ENCODE results near the gene PRDM15.

The PRDM15 gene, protein sequence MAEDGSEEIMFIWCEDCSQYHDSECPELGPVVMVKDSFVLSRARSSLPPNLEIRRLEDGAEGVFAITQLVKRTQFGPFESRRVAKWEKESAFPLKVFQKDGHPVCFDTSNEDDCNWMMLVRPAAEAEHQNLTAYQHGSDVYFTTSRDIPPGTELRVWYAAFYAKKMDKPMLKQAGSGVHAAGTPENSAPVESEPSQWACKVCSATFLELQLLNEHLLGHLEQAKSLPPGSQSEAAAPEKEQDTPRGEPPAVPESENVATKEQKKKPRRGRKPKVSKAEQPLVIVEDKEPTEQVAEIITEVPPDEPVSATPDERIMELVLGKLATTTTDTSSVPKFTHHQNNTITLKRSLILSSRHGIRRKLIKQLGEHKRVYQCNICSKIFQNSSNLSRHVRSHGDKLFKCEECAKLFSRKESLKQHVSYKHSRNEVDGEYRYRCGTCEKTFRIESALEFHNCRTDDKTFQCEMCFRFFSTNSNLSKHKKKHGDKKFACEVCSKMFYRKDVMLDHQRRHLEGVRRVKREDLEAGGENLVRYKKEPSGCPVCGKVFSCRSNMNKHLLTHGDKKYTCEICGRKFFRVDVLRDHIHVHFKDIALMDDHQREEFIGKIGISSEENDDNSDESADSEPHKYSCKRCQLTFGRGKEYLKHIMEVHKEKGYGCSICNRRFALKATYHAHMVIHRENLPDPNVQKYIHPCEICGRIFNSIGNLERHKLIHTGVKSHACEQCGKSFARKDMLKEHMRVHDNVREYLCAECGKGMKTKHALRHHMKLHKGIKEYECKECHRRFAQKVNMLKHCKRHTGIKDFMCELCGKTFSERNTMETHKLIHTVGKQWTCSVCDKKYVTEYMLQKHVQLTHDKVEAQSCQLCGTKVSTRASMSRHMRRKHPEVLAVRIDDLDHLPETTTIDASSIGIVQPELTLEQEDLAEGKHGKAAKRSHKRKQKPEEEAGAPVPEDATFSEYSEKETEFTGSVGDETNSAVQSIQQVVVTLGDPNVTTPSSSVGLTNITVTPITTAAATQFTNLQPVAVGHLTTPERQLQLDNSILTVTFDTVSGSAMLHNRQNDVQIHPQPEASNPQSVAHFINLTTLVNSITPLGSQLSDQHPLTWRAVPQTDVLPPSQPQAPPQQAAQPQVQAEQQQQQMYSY
- long read RNA-seq, donor 1 = 0 reads
- long read RNA-seq, donor 2 = 0 reads
- long read RNA-seq, donor 3 = 0 reads
- long read RNA-seq, donor 4 = 0 reads
- long read RNA-seq, donor 5, full-length matches to known transcripts = 1 of 1 reads
- long read RNA-seq, donor 5, partial matches to known transcripts = 0 of 1 reads
- long read RNA-seq, donor 5, other reads (novel, unspliced or antisense) = 0 of 1 reads
- long read RNA-seq, donor 6 = 0 reads
- long read RNA-seq, donor 7, partial matches to known transcripts = 0 of 1 reads
- long read RNA-seq, donor 7, other reads (novel, unspliced or antisense) = 0 of 1 reads
- long read RNA-seq, donor 8, full-length matches to known transcripts = 1 of 1 reads
- long read RNA-seq, donor 8, partial matches to known transcripts = 0 of 1 reads
- long read RNA-seq, donor 8, other reads (novel, unspliced or antisense) = 0 of 1 reads

DNA sequence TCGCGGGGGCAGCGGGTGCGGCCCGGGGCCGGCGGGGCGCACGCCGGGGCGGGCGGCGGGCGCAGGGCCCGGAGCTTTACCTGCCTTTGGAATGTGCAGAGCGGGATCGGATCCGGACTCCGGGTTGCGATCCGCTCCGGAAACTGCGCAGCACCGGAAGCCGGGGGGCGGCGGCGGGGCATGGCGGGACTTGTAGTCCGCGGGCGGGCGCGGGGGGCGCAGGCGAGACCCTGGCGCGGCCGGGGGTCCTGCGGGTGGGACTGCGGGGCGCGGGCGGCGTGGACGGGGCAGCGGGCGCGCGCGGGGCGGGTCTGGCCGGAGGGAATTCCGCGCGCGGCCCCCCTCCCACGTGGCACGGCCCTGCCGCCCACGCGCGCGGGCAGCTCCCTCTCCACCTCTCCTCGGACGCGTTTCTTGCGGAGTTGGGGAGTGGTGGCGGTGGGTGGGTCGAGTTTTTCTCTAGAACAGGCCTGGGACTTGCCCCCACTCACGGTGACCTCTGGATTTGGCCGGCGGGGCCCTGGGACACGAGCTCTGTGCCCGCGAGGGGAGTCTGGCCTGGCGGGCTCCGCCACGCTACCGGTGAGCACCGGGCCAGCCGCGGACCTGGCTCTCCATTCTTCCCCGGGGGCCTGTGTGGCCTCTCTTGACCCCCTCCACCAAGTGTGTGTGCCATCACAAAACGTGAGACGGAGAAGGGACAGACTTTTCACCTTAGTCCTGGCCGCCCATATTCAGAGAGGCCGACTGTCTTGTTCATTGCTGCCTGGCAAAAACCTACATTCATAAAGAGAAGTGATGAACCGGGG, at the start of gene PRDM15:
Gene PRDM15 (minus strand): TSS at position 155 of the 809 bp plus-strand sequence. CDS start 18,981 bp downstream, outside the sequence.
- peak; percentile 90 for DNase-seq

DNA sequence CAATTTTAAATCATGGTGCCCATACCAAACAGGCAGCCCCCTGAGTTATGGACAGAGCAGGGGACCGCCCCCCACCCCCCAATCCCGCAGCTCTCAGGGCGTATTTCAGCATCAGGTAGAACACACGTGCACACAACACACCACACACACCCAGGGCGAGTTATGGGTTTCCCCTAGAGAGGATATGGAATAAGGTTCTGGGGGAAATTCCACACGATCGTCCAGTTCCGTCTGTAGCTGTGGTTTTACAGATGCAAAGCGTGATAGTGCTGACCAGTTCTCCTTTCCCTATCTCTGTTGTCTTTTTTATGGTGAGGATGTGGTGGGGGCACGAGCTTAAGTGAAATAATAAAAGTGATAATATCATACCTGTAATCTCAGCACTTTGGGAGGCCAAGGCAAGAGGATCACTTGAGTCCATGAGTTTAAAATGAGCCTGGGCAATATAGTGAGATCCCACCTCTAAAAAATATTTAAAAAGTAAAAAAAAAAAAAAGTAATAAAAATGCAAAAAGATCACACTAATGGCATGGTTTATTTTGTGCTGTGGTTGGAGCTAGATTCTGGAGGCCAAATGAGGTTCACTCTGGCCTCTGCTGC, 49.6 kb upstream of the PRDM15 start:
- no peak for DNase-seq

DNA sequence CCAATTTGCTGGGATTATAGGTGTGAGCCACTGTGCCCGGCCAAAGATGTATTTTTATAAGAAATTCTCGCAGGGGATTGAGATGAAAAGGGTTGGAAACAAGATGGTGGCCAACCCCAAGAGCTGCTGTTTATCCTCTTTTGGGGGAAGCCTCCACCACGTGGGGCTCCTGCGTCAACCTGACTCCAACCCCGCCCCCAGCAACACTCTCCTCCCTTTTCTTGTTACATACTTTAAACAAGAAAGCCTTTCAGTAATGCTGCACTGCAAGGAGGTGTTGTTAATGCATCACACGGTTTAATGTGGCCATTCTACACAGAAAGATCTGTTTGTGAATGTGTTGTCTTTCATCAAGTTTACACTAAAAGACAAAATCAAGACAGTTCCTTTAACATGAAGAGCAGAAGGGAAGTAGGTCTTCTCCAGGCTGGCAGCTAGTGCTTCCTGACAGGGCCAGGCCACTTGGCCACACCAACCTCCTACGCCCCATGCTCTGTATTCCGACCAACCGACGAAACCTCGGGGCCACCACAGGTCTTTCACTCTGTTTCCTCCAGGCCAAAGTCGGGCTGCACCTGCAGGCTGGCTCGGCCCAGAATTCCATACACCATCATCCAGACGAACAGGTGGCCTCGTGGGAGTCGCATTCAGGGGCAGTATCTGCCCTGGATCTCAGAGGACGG, 48.7 kb upstream of the PRDM15 start:
- no peak for DNase-seq

DNA sequence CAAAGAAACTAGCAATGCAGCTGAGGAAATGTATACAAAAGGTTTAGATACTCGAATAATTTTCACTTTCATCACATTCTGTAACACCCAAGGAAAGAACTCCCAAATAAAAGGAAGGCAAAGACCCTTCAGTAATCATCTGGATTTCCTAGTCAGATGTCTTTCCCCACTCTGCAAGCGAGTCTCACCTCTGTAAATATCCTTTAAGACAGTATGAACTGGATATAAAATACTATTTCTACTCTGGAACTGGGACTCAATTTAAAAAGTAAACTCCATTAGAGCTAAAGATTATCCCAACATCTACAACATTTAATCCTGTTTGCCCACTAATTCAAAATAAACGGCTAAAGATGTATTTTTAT, 47.6 kb upstream of the PRDM15 start:
- no peak for DNase-seq

DNA sequence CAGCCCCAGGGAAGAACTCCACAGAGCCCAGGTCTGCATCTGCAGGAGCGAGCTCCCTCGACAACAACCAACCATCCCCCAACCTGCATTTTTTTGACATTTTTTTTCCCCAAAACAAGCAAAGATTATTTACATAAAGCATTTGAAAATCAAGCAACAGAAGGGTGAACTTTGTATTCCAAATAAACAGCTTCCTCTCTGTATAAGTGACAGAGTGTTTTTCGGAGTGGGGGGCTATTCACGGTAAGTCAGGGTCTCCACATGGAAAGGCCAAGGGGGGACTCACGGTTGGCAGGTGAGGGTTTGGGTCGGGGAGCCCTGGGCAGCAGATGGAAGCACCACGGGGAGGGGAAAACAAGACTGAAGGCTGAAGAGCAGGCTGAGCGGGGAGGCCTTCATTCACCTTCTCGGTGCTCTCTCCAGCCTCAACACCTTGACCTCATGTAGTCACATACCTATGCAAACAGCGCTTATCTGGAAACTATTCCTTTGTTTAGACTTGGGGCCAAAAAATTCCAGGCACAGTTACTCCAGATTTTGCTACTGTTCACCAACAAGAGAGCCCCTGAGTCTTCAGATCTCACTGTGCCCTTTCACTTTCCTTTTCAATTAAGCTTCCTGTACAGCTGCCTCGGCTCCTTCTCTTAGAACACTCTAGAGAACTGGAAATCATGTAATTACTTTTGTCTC, 47.1 kb upstream of the PRDM15 start:
- DNase-seq = peak; percentile 54

DNA sequence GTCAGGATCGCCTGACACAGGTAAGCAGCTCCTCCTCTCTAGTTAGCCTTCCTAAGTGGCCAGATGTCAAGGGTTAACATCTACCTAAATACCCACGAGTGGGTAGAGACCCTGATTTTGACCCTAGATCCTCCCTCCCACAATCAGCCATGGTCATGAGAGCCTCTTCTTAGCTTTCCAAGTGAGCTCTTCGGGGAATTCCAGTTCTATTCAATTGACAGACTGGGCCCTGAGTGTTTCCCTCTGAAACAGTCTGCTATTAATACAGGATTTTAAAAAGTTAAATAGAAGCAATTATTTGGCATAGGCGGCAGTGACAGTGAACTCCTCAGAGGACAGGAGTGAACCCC, 46.6 kb upstream of the PRDM15 start:
- no peak for DNase-seq

DNA sequence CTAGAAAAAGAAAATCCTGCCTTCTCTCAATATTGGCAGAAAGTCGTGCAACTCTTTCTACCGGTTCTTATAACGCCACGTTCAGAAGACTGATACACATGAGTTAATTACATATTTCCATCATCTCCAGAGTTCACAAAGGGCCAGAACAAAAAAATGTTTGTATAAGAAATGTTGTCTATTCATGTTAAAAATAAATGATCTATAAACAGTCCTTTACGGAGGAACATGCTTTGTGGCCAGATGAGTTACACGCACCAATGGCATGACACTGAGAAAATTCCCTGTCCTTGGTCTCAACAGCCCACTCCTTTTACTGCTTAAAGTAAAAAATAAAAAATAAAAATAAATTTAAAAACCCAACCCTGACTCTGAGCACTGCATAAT, 45.2 kb upstream of the PRDM15 start:
- no peak for DNase-seq

DNA sequence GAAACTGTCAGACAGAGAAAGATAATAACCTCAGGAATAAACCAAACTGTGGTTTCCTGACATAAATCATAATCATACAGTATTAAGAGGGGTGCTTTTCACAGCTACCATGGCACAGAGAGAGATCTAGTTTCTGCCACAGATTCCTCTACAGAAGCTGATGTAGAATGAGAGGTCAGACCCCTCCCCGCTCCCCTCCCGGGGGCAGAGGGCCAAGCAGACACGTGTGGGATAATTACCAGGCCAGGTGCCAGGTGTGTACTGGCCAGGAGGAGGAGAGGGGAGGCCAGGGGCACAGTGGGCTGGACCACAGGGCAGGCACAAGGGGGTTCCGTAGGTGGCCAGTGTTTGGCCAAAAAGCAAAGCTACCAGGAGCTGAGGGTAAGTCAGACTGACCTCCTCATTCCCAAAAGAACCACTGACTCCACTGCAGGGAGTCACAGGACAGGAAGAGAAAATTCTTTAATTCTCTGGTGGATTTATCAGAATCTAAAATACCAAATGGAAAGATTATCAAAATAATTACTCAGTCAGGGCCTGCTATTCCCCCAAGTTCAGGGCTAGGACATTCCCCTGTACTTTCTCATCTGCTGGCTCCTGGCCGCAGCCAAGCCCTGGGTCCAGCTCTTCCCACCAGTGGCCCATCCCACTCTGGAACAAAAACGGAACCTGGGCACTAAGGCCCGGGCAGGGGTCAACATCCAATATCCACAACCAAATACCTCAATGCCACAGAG, 44.7 kb upstream of the PRDM15 start:
- DNase-seq = no peak

DNA sequence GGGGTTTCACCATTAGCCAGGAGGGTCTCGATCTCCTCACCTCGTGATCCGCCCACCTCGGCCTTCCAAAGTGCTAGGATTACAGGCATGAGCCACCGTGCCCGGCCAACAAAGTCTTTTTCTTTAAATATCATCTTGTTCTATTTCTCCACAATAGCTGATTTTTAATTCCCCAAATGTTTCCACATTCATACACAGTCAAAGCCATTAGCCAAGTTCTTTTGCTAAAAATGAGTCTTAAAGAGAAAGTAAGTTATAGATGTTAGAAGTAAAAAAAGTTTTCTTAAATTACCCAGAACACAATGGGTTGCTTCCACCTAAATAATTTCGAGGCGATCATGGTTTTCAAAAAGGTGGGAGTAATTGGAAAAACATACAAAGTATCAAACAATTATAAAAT, 44.0 kb upstream of the PRDM15 start:
- DNase-seq = no peak

DNA sequence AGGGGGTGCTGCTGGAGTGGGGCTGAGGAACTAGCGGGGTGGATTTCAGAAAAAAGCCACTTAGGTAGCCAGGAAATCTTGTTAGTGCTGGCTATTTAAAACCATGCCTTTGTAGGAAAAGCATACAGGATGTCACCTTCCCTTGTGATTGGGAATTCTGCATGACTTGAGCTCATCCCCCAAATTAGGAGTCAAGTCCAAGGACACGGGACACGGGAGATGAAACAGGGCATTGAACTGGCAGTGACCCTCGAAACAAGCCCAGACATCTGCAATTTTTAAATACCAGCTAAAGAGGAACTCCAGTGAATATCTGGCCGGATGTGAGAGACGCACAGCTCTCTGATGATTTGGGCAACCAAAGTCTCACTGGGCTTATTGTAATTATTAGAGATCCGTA, 41.9 kb upstream of the PRDM15 start:
- DNase-seq = no peak

DNA sequence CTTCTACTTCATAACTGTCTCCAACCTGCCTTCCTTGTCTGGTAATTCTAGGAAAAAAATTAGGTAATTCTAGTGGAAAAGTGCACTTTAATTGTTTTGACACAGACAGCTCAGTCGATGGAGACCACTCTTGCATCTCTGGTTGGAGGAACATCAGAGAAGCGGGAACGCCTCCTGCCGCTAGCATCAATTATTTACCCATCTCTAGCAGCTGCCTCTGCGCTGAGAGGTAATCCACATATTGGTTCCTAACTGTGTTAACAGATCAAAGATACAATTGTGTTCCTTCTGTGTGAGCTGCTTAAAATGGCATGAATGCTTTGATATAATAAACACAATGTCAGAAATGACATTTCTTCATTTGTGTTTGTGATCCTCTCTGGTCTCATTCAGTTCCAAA, 41.3 kb upstream of the PRDM15 start:
- no peak for DNase-seq

DNA sequence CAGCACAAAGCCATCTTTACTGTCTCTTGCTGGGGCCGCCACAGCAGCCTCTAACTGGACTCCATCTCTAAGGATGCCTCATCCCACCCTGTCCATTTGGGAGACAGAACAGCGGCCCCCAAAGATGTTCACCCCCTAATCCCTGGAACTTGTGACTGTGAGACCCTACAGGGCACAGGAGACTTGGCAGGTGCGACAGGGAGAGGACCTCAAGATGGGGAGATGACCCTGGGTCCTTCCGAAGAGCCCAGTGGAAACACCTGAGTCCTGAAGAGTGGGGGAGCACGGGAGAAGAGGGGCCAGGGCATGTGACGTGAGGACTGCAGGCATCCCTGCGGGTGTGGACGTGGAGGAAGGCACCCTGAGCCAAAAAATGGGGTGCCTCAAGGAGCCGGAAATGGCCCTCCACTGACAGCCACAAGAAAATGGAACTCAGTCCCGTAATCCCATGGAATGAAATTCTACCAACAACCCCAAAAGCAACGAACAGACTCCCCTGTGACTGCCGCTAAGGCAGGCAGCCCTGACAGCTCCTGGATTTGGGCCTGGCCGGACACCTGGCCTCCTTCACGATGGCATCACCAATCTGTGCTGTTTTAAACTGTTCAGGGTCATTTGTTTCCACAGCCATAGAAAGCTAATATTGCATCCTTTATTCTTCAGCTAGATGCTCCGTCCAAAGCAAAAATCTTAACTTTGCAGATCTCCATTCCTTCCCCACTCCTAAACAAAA, 40.7 kb upstream of the PRDM15 start:
- DNase-seq = no peak

DNA sequence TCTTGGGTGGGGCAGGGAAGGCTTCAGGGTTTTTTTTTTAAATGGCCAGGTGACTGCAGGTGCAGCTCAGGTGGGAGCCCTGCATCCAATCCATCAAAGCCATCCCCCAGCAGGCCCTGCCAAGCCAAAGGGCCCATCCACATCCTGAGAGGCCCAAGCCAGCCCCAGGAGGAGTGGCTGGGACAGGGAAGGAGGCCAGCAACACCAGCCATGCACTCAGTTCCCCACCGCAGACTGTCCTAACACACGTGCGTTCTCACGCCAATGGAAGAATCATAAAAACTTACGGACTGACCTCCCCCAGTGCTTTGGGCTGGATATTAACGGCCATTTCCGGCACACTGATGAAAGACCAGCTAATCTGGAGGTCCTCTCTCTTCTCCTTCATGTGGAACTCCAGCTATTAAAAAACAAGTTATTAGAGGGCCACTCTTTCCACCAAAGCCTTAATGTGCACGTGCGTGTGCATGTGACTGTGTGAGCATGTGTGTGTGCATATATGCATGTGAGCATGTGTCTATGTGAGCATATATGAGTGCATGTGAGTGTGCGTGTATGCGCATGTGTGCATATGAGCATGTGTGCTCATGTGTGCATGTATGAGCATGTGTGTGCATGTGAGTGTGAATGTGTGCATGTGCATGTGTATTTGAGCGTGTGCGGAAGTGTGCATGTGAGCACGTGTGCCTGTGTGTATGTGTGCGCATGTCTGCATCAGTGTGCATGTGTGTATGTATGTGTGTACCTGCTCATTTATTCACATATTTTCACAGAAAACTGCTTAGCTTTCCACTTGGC, 39.6 kb upstream of the PRDM15 start:
- no peak for DNase-seq

DNA sequence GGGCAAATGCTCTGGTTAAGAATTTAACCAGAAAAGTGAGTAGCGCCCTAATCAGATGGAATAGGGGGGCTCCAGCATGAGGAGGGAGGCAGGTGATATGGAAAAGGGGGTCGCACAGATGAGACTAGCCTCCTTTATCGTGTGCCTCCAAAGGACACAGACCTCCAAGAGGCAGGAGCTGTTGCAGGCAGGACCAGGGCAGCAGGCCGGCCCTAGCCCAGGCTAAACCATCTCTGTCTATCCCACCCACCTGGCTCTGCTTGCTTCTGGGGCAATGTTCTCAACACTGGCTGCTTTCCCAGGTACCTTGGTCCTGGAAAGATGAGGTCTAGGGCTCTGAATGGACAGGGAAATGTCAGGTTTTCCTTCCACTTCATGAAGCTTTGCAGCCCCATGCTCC, 38.4 kb upstream of the PRDM15 start:
- DNase-seq = no peak

DNA sequence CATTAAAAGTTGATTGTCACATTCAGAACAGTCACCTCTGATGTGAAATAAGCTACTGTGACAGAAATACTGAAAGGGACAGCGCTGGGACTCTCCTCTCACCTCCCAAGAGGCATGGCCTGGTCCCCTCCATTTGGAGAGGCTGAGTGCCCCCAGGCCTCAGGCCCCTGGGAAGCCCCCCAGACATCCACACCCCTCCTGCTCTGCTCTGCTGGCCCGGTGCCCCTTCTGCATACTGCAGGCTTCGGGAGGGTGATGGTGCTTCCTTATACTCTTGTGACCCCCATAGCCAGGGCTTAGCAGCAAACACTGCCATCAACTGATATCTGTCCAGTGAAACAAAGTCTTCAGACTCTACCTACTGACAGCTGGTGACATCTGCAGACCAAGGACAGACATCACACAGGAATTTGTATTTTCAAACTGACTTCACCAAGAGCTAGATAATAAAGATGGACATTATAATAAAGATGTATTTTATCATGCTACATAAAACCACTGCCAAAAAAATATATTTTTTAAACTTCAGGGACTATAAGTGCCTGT, 37.8 kb upstream of the PRDM15 start:
- no peak for DNase-seq

DNA sequence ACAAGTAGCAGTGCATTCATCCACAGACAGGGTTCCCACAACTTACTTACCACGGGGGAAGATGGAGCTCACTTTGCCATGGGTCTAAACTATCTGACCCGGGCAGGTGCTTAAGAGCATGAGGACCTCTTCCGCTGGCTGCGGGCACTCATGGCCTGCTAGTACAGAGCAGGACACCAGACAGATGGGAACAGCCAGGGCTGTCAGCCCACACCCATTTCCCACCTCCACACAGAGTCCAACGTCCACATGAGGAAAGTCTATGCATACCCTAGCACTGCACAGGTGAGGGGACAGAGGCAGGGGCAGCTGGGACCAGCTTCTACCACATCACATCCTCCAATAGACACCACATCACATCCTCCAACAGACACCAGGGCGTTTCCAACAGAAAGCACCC, 35.8 kb upstream of the PRDM15 start:
- no peak for DNase-seq

DNA sequence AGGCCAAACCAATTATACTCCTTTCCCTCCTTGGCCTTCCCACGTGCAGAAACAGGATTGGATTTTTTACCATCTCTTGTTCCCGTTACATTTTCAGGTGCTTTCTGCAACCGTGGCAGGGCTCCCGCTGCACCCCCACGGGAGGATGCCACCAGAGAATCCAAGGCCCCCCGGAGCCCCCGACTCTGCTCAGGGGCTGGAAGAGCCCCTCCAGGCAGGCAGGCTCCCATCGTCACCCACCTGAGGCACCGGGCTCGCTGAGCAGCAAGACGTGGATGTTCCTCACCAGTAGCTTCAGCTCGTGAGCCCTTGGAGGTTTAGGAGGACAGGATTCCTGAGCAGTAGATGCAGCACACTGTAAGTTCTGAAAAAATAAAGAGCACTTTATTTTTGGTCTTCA, 35.2 kb upstream of the PRDM15 start:
- no peak for DNase-seq

Measured in right kidney (tissue), 9 donors.